ENCODE data around the gene MAPK12. TPM values are rescaled to one million over a fixed set of nuclear protein-coding genes. Genes with fewer than 3 reads are reported as not detected.
A peak's percentile ranks its signal among the peaks of the same experiment; 100 is the strongest.

The MAPK12 gene
- total and polyA plus RNA-seq, 2 donors (not counting 1 experiment from before 2014, with no cell fraction given): 6.5 to 7.8 TPM

DNA sequence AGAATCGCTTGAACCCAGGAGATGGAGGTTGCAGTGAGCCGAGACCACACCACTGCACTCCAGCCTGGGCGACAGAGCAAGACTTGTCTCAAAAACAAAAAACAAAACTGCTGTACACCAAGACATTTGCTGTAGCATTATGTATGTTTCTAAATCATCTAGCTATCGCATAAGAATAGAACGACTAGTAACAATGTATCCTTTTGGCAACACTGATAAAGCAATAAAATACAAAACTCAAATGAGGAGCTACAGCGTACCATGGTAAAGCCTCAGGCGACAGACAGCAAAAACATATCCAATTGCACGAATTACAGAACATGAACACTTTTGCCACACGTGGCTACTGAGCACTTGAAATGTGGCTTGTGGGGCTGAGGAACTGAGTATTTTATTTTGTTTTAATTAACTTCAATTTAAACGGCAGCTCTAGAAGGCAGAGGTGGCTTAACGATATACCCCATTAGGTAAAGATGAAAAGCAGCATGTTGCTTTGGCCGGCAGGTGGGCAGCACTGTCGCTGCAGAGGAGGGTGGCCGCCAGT is 19.0 kb downstream of the MAPK12 start:
- Mint-ChIP-seq H3K27me3 (no peaks in the 10 kb centered on the region), H3K27ac (peak overlapping the region; percentile 53), H3K4me3 (peak overlapping the region; percentile 96), H3K4me1 (peaks cover 36% of the 10 kb centered on the region), H3K9me3 (ENCODE audit: insufficient read depth) (no peaks in the 10 kb centered on the region)
- intact Hi-C loops (cut with micrococcal nuclease): no loop called here
- no peak overlapping the region for H2AFZ ChIP-seq (ENCODE audit: insufficient read depth, low read depth, low read length, poor library complexity, severe bottlenecking)
- ATAC-seq (ENCODE audit: low read depth): no peak
- no peaks in the 10 kb centered on the region for H3K27me3 ChIP-seq (replicated peaks in 1 of 4; ENCODE audit: control extremely low read depth in 1 of 4, control insufficient read depth in 3 of 4, insufficient read depth in 4 of 4, low read length in 3 of 4)
- no peak overlapping the region for H3K27ac ChIP-seq (ENCODE audit: low read length in 2 of 2)
- no peak for TF ChIP-seq EZH2 (IDR thresholded peaks at IDR 0.05; ENCODE audit: borderline replicate concordance, insufficient read depth, low read depth, low read length, poor library complexity, severe bottlenecking)
- TF ChIP-seq, protein P1, sequence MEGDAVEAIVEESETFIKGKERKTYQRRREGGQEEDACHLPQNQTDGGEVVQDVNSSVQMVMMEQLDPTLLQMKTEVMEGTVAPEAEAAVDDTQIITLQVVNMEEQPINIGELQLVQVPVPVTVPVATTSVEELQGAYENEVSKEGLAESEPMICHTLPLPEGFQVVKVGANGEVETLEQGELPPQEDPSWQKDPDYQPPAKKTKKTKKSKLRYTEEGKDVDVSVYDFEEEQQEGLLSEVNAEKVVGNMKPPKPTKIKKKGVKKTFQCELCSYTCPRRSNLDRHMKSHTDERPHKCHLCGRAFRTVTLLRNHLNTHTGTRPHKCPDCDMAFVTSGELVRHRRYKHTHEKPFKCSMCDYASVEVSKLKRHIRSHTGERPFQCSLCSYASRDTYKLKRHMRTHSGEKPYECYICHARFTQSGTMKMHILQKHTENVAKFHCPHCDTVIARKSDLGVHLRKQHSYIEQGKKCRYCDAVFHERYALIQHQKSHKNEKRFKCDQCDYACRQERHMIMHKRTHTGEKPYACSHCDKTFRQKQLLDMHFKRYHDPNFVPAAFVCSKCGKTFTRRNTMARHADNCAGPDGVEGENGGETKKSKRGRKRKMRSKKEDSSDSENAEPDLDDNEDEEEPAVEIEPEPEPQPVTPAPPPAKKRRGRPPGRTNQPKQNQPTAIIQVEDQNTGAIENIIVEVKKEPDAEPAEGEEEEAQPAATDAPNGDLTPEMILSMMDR (IDR thresholded peaks at IDR 0.05): no peak
- H3K9me3 ChIP-seq (ENCODE audit: control extremely low read depth in 1 of 3, control insufficient read depth in 2 of 3, insufficient read depth in 1 of 3, low read length in 2 of 3): no peaks in the 10 kb centered on the region
- H3K79me2 ChIP-seq (ENCODE audit: control insufficient read depth, insufficient read depth, low read length): peaks cover 89% of the 10 kb centered on the region
- DNase-seq: no peak
- H3K4me2 ChIP-seq (replicated peaks; ENCODE audit: low read depth, low read length, poor library complexity, severe bottlenecking): peak overlapping the region; percentile 93
- peaks cover 30 to 50% of the 10 kb centered on the region in 2 donors for H3K4me1 ChIP-seq (ENCODE audit: control insufficient read depth in 2 of 2, insufficient read depth in 2 of 2, low read length in 2 of 2)
- peaks cover 74% of the 10 kb centered on the region for H4K20me1 ChIP-seq (ENCODE audit: control insufficient read depth, insufficient read depth, low read length, poor library complexity, severe bottlenecking)
- H3K9ac ChIP-seq (ENCODE audit: low read length): peak overlapping the region; percentile 19
- POLR2A ChIA-PET: interaction anchor here (0.7 kb wide), 1 partner anchor 44 kb away, joined by 3 read pairs; no protein-coding TSS in a partner anchor
- CTCF ChIA-PET: interaction anchor here (0.7 to 2.6 kb wide), 15 partner anchors 9 to 474 kb away, joined by 3 to 20 read pairs (median 5); partner anchors contain the start of genes DENND6B, HDAC10 and SCO2
- H3K4me3 ChIP-seq (ENCODE audit: control extremely low read depth in 1 of 5, extremely low read depth in 1 of 5, insufficient read depth in 1 of 5, low read depth in 2 of 5, low read length in 4 of 5): peak overlapping the region in 3 of 5 experiments; percentile 12 to 48 (median 25)
- WGBS (ENCODE audit: insufficient coverage): 64% methylated on average over 5 of the region's 14 CpGs
- H3K36me3 ChIP-seq (replicated peaks in 1 of 2; ENCODE audit: control extremely low read depth in 1 of 2, control insufficient read depth in 1 of 2, extremely low read depth in 1 of 2, insufficient read depth in 2 of 2, low read length in 1 of 2): peaks cover 0 to 32% of the 10 kb centered on the region in 2 experiments

DNA sequence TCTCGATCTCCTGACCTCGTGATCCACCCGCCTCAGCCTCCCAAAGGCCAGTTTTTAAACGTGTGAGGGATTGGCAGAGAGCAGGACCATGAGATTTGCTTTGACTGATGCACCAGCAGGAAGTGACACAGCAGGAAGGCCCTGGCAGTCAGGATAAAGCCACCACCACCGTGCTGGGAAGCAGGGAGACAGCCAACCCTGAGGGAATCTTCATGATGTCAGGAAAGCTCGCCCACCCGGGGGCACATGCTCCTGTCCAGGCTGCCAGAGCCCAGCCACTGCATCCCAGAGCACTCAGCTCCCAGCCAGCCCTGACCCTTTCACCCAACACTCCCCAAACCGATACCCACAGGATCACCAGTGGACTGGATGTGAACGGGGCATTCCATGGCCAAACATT is 22.7 kb downstream of the MAPK12 start:
- intact Hi-C loops (cut with micrococcal nuclease): no loop called here
- DNase-seq (no peak), ATAC-seq (ENCODE audit: low read depth) (no peak)
- Histone ChIP-seq H3K27me3 (replicated peaks in 1 of 4; ENCODE audit: control extremely low read depth in 1 of 4, control insufficient read depth in 3 of 4, insufficient read depth in 4 of 4, low read length in 3 of 4) (no peaks in the 10 kb centered on the region), H3K36me3 (replicated peaks in 1 of 2; ENCODE audit: control extremely low read depth in 1 of 2, control insufficient read depth in 1 of 2, extremely low read depth in 1 of 2, insufficient read depth in 2 of 2, low read length in 1 of 2) (peaks cover 0 to 28% of the 10 kb centered on the region in 2 experiments), H2AFZ (ENCODE audit: insufficient read depth, low read depth, low read length, poor library complexity, severe bottlenecking) (no peak overlapping the region), H3K4me1 (ENCODE audit: control insufficient read depth in 2 of 2, insufficient read depth in 2 of 2, low read length in 2 of 2) (peaks cover 20 to 30% of the 10 kb centered on the region in 2 donors), H3K79me2 (ENCODE audit: control insufficient read depth, insufficient read depth, low read length) (peaks cover 97% of the 10 kb centered on the region), H3K4me3 (ENCODE audit: control extremely low read depth in 1 of 5, extremely low read depth in 1 of 5, insufficient read depth in 1 of 5, low read depth in 2 of 5, low read length in 4 of 5) (no peak overlapping the region), H3K4me2 (replicated peaks; ENCODE audit: low read depth, low read length, poor library complexity, severe bottlenecking) (no peak overlapping the region), H3K27ac (ENCODE audit: low read length in 2 of 2) (no peak overlapping the region), H4K20me1 (ENCODE audit: control insufficient read depth, insufficient read depth, low read length, poor library complexity, severe bottlenecking) (peaks cover 89% of the 10 kb centered on the region), H3K9ac (ENCODE audit: low read length) (no peak overlapping the region), H3K9me3 (ENCODE audit: control extremely low read depth in 1 of 3, control insufficient read depth in 2 of 3, insufficient read depth in 1 of 3, low read length in 2 of 3) (peaks cover 0 to 5% (median 0%) of the 10 kb centered on the region in 3 donors)
- TF ChIP-seq, protein P1 (IDR thresholded peaks at IDR 0.05): no peak
- no peak for TF ChIP-seq EZH2 (IDR thresholded peaks at IDR 0.05; ENCODE audit: borderline replicate concordance, insufficient read depth, low read depth, low read length, poor library complexity, severe bottlenecking)
- no peak overlapping the region for H3K27ac Mint-ChIP-seq
- CTCF ChIA-PET: interaction anchor here (0.7 to 3.9 kb wide), 6 partner anchors 13 to 382 kb away, joined by 3 to 21 read pairs (median 3); partner anchors contain the start of gene MAPK12
- no peaks in the 10 kb centered on the region for H3K9me3 Mint-ChIP-seq (ENCODE audit: insufficient read depth)
- POLR2A ChIA-PET: interaction anchor here (0.6 kb wide), 1 partner anchor 69 kb away, joined by 4 read pairs; no protein-coding TSS in a partner anchor
- no peak overlapping the region for H3K4me3 Mint-ChIP-seq
- H3K27me3 Mint-ChIP-seq: no peaks in the 10 kb centered on the region
- H3K4me1 Mint-ChIP-seq: peaks cover 29% of the 10 kb centered on the region
- 84% methylated on average over 7 of the region's 9 CpGs for WGBS (ENCODE audit: insufficient coverage)

All from B cell (primary cell).